PC-3 (cell line): ENCODE data around the gene TMEM164.

Source experiments
- CTCF ChIP-seq: fragments of 300-600 bp; sonication (generic); conservative IDR thresholded peaks from 2 replicates; pipeline ENCODE4 v1.5.1; 2017; ENCODE audit warnings: antibody characterized with exemption, low read depth, mild to moderate bottlenecking, low read length
- EZH2 ChIP-seq: fragments of 300-600 bp; sonication (generic); IDR thresholded peaks from one replicate; pipeline ENCODE4 v1.6.1; 2017; ENCODE audit warnings: antibody characterized with exemption, mild to moderate bottlenecking, low read length; ENCODE audit not compliant: unreplicated experiment

GRCh38 chrX:110167952-110168451 is 165.1 kb downstream of the TMEM164 start:
- no peak for TF ChIP-seq EZH2
- TF ChIP-seq CTCF: peak; percentile 63
